Measurements from ENCODE around the gene CWC25.

Gene CWC25

DNA sequence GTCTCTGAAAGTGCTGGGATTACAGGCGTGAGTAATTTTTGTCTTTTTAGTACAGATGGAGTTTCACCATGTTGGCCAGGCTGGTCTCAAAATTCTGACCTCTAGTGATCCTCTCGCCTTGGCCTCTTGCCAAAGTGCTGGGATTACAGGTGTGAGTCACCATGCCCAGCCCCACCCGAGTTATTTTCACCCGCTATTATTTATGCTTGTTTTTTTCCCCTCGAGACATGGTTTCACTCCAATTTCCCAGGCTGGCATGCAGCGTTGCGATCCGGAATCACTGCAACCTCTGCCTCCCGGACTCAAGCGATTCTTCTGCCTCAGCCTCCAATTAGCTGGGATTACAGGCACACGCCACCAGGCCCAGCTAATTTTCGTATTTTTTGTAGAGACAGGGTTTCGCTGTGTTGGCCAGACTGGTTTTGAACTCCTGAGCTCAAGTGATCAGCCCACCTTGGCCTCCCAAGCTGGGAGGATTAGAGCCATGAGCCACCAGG is 19.2 kb upstream of the CWC25 start:
- H3K27me3 ChIP-seq (ENCODE audit: control insufficient read depth, insufficient read depth, low read length): no peaks in the 10 kb centered on the region
- H3K36me3 ChIP-seq (ENCODE audit: control insufficient read depth, insufficient read depth, low read length): no peaks in the 10 kb centered on the region
- H3K4me3 ChIP-seq (ENCODE audit: low read length): no peak overlapping the region
- no peak overlapping the region for H3K9ac ChIP-seq (ENCODE audit: low read length)
- H3K9me3 ChIP-seq (ENCODE audit: control insufficient read depth, low read length): no peaks in the 10 kb centered on the region
- H3K4me1 ChIP-seq (ENCODE audit: control insufficient read depth, insufficient read depth, low read length): no peaks in the 10 kb centered on the region

DNA sequence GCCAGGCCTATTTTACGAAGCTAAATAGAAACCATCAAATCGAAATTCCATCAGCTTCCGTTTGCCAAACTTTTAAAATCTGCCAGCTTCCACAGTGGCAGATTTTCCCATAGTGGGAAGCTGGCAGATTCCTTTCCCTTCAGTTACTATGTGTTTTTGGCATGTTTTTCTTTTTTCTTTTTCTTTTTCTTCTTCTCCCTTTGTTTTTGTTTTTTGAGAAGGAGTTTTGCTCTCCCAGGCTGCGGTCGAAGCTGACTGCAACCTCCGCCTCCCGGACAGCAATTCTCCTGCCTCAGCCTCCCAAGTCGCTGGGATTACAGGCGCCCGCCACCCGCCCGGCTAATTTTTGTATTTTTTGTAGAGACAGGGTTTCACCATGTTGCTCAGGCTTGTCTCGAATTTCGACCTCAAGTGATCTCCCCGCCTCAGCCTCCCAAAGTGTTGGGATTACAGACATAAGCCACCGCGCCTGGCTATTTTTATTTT is 684 bp upstream of the CWC25 start:
- no peaks in the 10 kb centered on the region for H3K9me3 ChIP-seq (ENCODE audit: control insufficient read depth, low read length)
- no peaks in the 10 kb centered on the region for H3K36me3 ChIP-seq (ENCODE audit: control insufficient read depth, insufficient read depth, low read length)
- peaks cover 20% of the 10 kb centered on the region for H3K4me1 ChIP-seq (ENCODE audit: control insufficient read depth, insufficient read depth, low read length)
- H3K9ac ChIP-seq (ENCODE audit: low read length): peak overlapping the region; percentile 80
- peak overlapping the region; percentile 52 for H3K4me3 ChIP-seq (ENCODE audit: low read length)
- H3K27me3 ChIP-seq (ENCODE audit: control insufficient read depth, insufficient read depth, low read length): no peaks in the 10 kb centered on the region

DNA sequence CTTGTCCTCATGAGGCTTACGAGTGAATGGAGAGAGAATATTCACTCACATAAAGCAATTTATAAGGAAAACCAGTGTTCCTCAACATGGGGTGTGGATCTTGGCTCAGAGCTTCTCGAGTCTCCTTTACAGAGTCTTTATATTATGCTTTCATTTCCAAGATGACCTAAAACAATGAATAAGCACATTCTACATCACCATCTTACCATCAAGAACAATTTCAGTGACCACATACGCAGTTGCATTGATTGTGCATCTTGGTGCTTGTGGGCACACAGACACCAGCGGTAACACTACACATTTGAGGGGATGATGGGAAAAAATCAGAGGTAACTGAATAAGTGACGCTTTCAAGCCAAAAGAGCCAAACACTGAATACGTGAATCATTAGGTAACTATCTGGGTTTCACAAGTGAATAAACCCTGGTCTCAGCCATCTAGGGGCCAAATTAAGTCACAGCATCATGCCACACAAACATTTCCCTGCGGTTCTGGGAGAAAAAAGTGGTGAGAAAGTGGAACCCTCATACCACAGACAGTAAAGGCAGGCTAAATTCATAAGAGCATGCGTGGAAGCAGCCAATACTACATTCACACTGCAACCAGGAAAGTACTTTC is 9.4 kb downstream of the CWC25 start:
- Histone ChIP-seq H3K9ac (ENCODE audit: low read length) (no peak overlapping the region), H3K4me1 (ENCODE audit: control insufficient read depth, insufficient read depth, low read length) (no peaks in the 10 kb centered on the region), H3K27me3 (ENCODE audit: control insufficient read depth, insufficient read depth, low read length) (no peaks in the 10 kb centered on the region), H3K9me3 (ENCODE audit: control insufficient read depth, low read length) (no peaks in the 10 kb centered on the region), H3K4me3 (ENCODE audit: low read length) (no peak overlapping the region), H3K36me3 (ENCODE audit: control insufficient read depth, insufficient read depth, low read length) (no peaks in the 10 kb centered on the region)

DNA sequence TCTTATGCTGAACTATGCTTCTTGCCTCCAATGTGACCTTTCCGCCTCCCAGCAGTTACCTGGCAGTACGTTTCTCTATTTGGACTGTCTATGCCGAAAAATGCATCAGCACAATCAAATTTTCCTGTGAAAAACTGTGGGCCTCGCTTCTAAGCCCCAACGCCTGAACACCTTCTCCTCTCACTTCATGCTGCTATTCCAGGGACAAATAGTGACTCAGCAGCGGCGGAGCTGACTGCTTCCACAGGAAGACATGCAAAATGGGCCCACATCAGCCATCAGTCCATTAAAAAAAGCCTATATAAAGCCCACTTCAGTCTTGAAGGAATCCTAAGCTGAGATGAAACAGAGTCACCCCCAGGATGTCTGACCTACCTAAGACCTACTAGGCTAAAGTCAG is 15.3 kb downstream of the CWC25 start:
- Histone ChIP-seq H3K9me3 (ENCODE audit: control insufficient read depth, low read length) (no peaks in the 10 kb centered on the region), H3K9ac (ENCODE audit: low read length) (no peak overlapping the region), H3K27me3 (ENCODE audit: control insufficient read depth, insufficient read depth, low read length) (no peaks in the 10 kb centered on the region), H3K4me1 (ENCODE audit: control insufficient read depth, insufficient read depth, low read length) (no peaks in the 10 kb centered on the region), H3K36me3 (ENCODE audit: control insufficient read depth, insufficient read depth, low read length) (peaks cover 10% of the 10 kb centered on the region), H3K4me3 (ENCODE audit: low read length) (no peak overlapping the region)

DNA sequence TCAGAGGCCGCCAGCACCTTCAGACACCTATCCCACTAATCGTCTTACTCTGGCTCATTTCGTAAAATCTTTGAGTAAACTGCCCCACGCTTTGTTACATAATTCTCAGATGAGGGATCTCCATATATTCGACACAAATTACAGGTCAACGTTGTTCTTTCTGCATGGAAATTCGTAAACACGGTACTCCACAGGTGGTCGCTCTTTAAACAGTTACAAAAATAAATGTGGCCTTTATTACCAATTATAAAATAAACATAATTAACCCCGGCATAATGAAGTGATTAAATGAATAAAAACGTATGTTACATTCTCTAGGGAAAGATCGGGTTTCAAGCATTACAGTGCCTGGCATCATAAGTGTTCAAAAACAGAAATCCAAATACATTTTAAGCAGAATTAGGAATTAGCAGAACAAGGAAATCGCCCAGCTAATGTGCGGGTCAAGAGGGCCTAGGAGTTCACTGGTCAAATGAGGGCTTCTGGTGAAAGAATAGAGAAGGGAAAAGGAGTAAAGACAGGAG is 24.8 kb downstream of the CWC25 start:
- Histone ChIP-seq H3K4me3 (ENCODE audit: low read length) (peak overlapping the region; percentile 28), H3K9ac (ENCODE audit: low read length) (peak overlapping the region; percentile 78), H3K36me3 (ENCODE audit: control insufficient read depth, insufficient read depth, low read length) (peaks cover 6% of the 10 kb centered on the region), H3K9me3 (ENCODE audit: control insufficient read depth, low read length) (no peaks in the 10 kb centered on the region), H3K27me3 (ENCODE audit: control insufficient read depth, insufficient read depth, low read length) (no peaks in the 10 kb centered on the region), H3K4me1 (ENCODE audit: control insufficient read depth, insufficient read depth, low read length) (peaks cover 16% of the 10 kb centered on the region)

- peaks cover 6% of the 10 kb centered on the region for H3K36me3 ChIP-seq (ENCODE audit: control insufficient read depth, insufficient read depth, low read length)
Measured at GRCh38 chr17:38799501-38800236, 25.5 kb downstream of the CWC25 start, which contains the start of gene PIP4K2B. PIP4K2B (minus strand) TSS chr17:38799556; CDS start chr17:38799424, 132 bp downstream.

GRCh38 chr17:38798614-38799500 is 26.3 kb downstream of the CWC25 start:
- Histone ChIP-seq H3K9me3 (ENCODE audit: control insufficient read depth, low read length) (no peaks in the 10 kb centered on the region), H3K9ac (ENCODE audit: low read length) (peak overlapping the region; percentile 68), H3K4me1 (ENCODE audit: control insufficient read depth, insufficient read depth, low read length) (peaks cover 16% of the 10 kb centered on the region), H3K36me3 (ENCODE audit: control insufficient read depth, insufficient read depth, low read length) (peaks cover 6% of the 10 kb centered on the region), H3K27me3 (ENCODE audit: control insufficient read depth, insufficient read depth, low read length) (no peaks in the 10 kb centered on the region), H3K4me3 (ENCODE audit: low read length) (peak overlapping the region; percentile 59)

More at GRCh38 chr17:38799501-38800236, 25.5 kb downstream of the CWC25 start, which contains the start of gene PIP4K2B:
- H3K27me3 ChIP-seq (ENCODE audit: control insufficient read depth, insufficient read depth, low read length): no peaks in the 10 kb centered on the region
- H3K9me3 ChIP-seq (ENCODE audit: control insufficient read depth, low read length): no peaks in the 10 kb centered on the region
- H3K9ac ChIP-seq (ENCODE audit: low read length): peak within 1 kb of the TSS; percentile 78
- H3K4me1 ChIP-seq (ENCODE audit: control insufficient read depth, insufficient read depth, low read length): peaks cover 16% of the 10 kb centered on the region
- peak within 1 kb of the TSS; percentile 59 for H3K4me3 ChIP-seq (ENCODE audit: low read length)

GRCh38 chr17:38797828-38798227 is 27.3 kb downstream of the CWC25 start:
- H3K9ac ChIP-seq (ENCODE audit: low read length): peak overlapping the region; percentile 68
- H3K36me3 ChIP-seq (ENCODE audit: control insufficient read depth, insufficient read depth, low read length): peaks cover 6% of the 10 kb centered on the region
- H3K9me3 ChIP-seq (ENCODE audit: control insufficient read depth, low read length): no peaks in the 10 kb centered on the region
- no peak overlapping the region for H3K4me3 ChIP-seq (ENCODE audit: low read length)
- no peaks in the 10 kb centered on the region for H3K27me3 ChIP-seq (ENCODE audit: control insufficient read depth, insufficient read depth, low read length)
- peaks cover 16% of the 10 kb centered on the region for H3K4me1 ChIP-seq (ENCODE audit: control insufficient read depth, insufficient read depth, low read length)

- Histone ChIP-seq H3K9me3 (ENCODE audit: control insufficient read depth, low read length) (no peaks in the 10 kb centered on the region), H3K4me3 (ENCODE audit: low read length) (no peak overlapping the region), H3K27me3 (ENCODE audit: control insufficient read depth, insufficient read depth, low read length) (no peaks in the 10 kb centered on the region), H3K4me1 (ENCODE audit: control insufficient read depth, insufficient read depth, low read length) (peaks cover 16% of the 10 kb centered on the region), H3K36me3 (ENCODE audit: control insufficient read depth, insufficient read depth, low read length) (peaks cover 6% of the 10 kb centered on the region), H3K9ac (ENCODE audit: low read length) (no peak overlapping the region)
Measured at GRCh38 chr17:38797158-38797490, 28.0 kb downstream of the CWC25 start.

DNA sequence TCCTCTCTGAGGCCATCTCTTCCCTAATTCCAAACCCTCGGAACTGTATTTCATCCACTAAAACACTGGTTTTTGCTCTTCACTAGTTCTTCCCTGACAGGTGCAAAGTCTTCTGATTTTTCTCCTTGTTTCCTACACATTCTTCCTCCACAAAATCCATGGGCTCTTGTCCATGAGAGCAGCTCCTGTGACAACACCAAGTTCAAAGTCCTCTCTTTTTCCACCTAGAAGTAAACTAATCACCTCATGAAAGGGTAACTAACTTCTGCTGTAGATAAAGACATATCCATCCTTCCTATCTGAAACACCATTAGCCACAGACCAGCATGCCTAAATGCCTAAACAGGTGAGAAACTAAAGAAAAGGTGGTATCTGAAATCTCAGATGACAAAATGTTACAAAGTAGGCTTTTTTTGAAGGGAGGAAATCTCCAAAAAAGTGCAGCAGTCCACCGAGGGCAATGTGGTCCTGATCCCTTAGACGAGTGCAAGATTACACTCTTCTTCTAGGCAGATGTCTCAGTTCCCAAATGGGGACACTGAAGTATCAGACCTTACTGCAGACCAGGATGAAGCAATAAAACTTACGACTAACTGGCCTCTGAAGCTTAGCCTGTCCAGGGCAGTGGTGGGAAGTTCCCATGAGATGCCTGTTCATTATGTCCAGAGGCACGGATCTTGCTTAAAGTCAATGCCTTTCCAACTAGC is 28.5 kb downstream of the CWC25 start:
- Histone ChIP-seq H3K4me3 (ENCODE audit: low read length) (no peak overlapping the region), H3K27me3 (ENCODE audit: control insufficient read depth, insufficient read depth, low read length) (no peaks in the 10 kb centered on the region), H3K9ac (ENCODE audit: low read length) (no peak overlapping the region), H3K36me3 (ENCODE audit: control insufficient read depth, insufficient read depth, low read length) (peaks cover under 1% of the 10 kb centered on the region), H3K4me1 (ENCODE audit: control insufficient read depth, insufficient read depth, low read length) (peaks cover 16% of the 10 kb centered on the region), H3K9me3 (ENCODE audit: control insufficient read depth, low read length) (no peaks in the 10 kb centered on the region)

DNA sequence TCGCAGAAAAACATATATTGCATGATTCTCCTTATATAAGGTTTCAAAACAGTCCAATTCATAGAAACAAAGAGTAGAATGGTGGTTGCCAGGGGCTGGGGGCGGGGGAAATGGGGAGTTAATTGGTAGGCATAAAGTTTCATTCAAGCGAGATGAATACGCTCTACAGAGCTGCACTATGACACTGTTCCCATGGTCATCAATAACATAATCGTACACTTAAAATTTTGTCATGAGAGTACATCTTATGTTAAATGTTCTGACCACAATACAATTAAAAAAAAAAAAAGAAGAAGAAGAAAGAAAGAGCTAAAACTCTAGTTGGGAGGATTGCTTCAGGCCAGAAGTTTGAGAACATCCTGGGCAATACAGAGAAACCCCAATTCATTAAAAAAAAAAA is 30.9 kb downstream of the CWC25 start:
- H3K9me3 ChIP-seq (ENCODE audit: control insufficient read depth, low read length): no peaks in the 10 kb centered on the region
- no peaks in the 10 kb centered on the region for H3K36me3 ChIP-seq (ENCODE audit: control insufficient read depth, insufficient read depth, low read length)
- peaks cover 16% of the 10 kb centered on the region for H3K4me1 ChIP-seq (ENCODE audit: control insufficient read depth, insufficient read depth, low read length)
- no peak overlapping the region for H3K9ac ChIP-seq (ENCODE audit: low read length)
- no peaks in the 10 kb centered on the region for H3K27me3 ChIP-seq (ENCODE audit: control insufficient read depth, insufficient read depth, low read length)
- H3K4me3 ChIP-seq (ENCODE audit: low read length): no peak overlapping the region

Measured in mucosa of stomach (tissue), 1 donor.